GM18951 (cell line): Measurements from ENCODE around the gene RNF8.
"Not testable (repeated sequence)": the region's sequence is repeated elsewhere in the genome, so short reads cannot be mapped to it uniquely, and the experiment has no call there.

Source experiments
- POLR2A ChIP-seq: IDR thresholded peaks from 4 replicates; pipeline ENCODE4 v1.6.1; 2011; ENCODE audit warnings: mild to moderate bottlenecking; ENCODE audit not compliant: insufficient read length, insufficient read depth; ENCODE audit errors: extremely low read depth
- in situ Hi-C: fragments of 300-500 bp; cut with MboI; formaldehyde crosslinking; loops from one replicate; pipeline ENCODE4 v1.12.0; 2022; ENCODE audit warnings: low sequenced_read_pairs, mixed read lengths, inconsistent platforms; ENCODE audit not compliant: unreplicated experiment

The RNF8 gene

DNA sequence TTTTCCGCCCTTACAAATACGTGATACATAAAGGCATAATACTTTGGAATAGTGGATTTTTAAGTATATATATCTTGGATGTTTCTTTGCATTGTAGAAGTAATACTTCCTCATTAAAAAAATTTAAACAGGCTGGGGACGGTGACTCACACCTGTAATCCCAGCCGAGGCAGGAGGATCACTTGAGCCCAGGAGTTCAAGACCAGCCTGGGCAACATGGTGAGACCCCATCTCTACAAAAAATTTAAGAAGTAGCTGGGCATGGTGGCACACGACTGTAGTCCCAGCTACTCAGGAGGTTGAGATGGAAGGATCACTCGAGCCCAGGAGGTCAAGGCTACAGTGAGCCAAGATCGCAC, 38.6 kb upstream of the RNF8 start:
- in situ Hi-C loops, result no loop called here
- TF ChIP-seq POLR2A, result no peak

GRCh38 chr6:37316071-37316470, 37.7 kb upstream of the RNF8 start:
- TF ChIP-seq POLR2A, result no peak
- in situ Hi-C loops, result no loop called here

DNA sequence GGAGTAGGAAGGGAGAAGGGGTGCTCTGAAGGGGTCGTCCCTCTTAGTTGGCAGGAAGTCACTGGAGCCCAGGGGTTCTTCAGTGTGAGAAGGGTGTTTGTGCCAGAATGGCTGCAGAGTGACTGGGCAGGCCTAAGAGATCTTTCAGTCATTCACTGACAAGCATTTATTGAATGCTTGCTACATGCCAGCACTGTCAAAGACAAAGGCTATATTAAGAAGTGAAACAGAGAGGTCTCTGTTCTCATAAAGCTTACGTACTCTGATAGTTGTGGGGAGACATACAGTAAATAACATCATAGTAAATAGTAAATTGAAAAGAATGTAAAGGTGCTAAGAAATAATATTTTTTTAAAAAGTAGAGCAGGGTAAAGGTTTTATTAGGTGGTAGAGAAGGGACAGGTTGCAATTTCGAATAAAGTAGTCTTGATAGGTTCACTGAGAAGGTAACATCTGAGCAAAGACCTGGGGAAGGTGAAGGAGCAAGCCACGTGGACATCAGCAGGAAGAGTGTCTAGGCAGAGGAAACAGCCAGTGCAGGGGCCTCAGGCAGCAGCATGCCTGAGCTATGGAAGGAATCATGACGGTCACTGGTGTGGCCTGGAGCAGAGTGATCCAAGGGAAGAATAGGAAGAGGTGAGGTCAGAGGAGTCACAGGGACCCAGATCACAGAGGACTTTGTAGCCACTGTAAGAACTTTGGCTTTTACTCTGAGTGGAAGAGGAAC, 36.3 kb upstream of the RNF8 start:
- in situ Hi-C loops, result no loop called here
- no peak for TF ChIP-seq POLR2A

DNA sequence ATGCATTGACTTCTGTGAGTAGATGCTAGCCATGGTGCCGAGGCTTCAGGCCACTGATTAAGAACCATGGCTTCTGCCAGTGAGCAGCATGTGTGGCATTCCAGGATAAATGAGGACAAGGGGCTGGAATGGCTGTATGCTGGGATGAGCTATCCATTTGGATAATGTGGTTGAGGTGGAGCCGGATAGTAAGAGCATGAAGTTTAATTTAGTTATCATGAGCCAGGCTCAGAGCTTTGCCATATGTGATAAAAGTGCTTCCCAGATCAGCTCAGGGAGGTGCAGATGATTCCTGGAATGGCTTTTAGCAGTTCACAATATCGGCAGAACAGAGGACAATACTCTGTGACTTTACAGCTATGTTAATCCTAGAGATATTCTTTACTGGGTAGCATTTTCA, 34.6 kb upstream of the RNF8 start:
- in situ Hi-C loops, result no loop called here
- no peak for TF ChIP-seq POLR2A

DNA sequence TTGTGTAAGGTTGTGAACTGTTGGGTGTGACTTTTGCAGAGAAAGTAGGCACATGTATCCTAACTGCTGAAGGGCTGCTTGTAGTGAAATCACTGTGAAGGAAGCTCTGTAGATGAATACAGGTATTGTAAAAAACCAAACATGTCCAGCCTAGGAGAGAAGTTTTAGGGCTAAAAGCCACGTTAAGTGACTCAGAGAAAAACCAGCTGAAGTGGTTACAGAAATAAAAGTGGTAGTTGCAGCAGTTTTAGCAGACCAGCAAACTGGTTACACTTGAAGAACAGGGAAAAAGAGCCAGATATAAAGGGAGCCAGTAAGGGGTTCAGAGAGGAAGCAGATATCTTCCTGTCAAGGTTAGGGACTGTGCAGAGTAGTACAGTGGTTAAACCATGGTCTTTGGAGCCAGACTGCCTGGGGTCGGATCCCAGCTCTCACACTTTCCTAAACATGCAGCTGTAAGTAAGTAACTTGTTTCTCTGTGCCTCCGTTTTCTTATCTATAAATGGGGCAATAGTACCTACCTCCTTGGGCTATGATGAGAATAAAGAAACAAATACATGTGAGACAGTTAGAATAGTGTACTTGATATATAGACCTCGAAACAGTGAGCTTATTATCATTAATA, 33.8 kb upstream of the RNF8 start:
- in situ Hi-C loops, result no loop called here
- no peak for TF ChIP-seq POLR2A

DNA sequence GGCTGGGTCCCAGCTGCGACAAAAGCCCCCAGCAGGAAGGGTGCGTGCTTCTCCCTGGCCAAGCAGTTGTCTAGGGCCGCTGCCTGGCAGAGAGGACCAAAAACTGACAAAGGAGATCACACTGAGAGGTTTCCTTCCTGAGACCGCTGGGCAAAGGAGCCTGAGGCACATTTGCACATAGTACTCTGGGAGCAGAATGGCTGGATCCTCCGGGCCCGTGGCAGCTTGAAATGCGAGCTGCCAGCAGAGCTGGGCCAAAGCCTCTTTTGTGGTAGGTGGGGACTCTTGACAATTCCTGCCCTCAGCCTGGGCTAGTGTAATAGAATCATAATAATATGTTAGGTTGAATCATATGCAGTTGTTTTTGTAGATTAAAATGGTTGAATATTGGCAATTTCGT, 33.1 kb upstream of the RNF8 start:
- in situ Hi-C loops, result no loop called here
- TF ChIP-seq POLR2A, result no peak

- in situ Hi-C loops, result no loop called here
- TF ChIP-seq POLR2A, result no peak
Observed at GRCh38 chr6:37321101-37321500, 32.7 kb upstream of the RNF8 start.

GRCh38 chr6:37321516-37322415, 32.0 kb upstream of the RNF8 start:
- in situ Hi-C loops, result no loop called here
- no peak for TF ChIP-seq POLR2A

DNA sequence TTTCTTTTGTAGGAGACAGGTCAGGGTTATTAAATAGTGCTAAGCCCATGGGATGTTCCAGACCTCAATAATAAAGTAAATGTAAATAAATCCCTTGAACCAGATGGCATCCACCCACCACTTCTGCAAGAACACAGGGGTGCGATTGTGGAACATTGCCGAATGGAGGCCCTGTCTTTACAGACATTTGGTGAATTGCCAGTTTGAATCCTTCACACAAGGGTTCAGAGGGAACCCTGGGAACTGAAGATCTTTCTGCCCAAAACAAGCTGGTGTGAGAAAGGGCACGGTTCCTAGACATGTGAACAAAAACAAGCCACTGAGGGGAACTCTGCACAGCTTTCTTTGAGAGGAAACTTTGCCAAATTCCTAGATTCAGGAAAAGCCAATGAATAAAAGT, 30.2 kb upstream of the RNF8 start:
- TF ChIP-seq POLR2A, result no peak
- in situ Hi-C loops, result no loop called here

GRCh38 chr6:37324131-37325033, 29.4 kb upstream of the RNF8 start:
- in situ Hi-C loops, result no loop called here
- TF ChIP-seq POLR2A, result no peak

DNA sequence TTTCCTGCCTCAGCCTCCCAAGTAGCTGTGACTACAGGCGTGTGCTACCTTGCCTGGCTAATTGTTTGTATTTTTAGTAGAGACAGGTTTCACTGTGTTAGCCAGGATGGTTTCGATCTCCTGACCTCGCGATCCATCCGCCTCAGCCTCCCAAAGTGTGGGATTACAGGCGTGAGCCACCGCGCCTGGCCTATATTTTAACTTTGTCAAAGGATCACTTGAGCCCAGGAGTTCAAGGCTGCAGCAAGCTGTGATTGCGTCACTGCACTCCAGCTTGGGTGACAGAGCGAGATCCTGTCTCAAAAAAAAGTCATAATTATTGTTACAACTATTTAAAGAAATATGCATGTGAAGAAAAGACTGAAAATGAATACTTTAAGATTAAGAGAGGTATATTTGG, 23.4 kb upstream of the RNF8 start:
- in situ Hi-C loops, result not testable (repeated sequence)

- TF ChIP-seq POLR2A, result no peak
- in situ Hi-C loops, result no loop called here
Observed at GRCh38 chr6:37331047-37331446, 22.7 kb upstream of the RNF8 start.

- no peak for TF ChIP-seq POLR2A
- in situ Hi-C loops, result no loop called here
Observed at GRCh38 chr6:37332894-37333293, 20.9 kb upstream of the RNF8 start.
